HEK293 (cell line): Measurements from ENCODE around the gene CFAP69.

Experiments
- CTCF ChIP-seq: fragments of 450-650 bp; formaldehyde crosslinking; IDR thresholded peaks from 2 replicates; pipeline ENCODE4 v1.5.1; 2016; ENCODE audit warnings: missing biosample characterization, missing genetic modification characterization
- REST ChIP-seq: fragments of 450-650 bp; formaldehyde crosslinking; IDR thresholded peaks from 2 replicates; pipeline ENCODE4 v1.5.1; 2016; ENCODE audit warnings: missing biosample characterization, missing genetic modification characterization
- YY1 ChIP-seq: fragments of 450-650 bp; formaldehyde crosslinking; IDR thresholded peaks from 2 replicates; pipeline ENCODE4 v1.5.1; 2018; ENCODE audit warnings: missing biosample characterization, missing genetic modification characterization
- ZSCAN5A ChIP-seq: fragments of 450-650 bp; formaldehyde crosslinking; IDR thresholded peaks from 2 replicates; pipeline ENCODE4 v1.5.1; 2016; ENCODE audit warnings: missing biosample characterization, missing genetic modification characterization

- TF ChIP-seq CTCF (tag by site-specific recombination) (no peak), REST (tag by site-specific recombination) (no peak), YY1 (tag by site-specific recombination) (no peak), ZSCAN5A (no peak)
Measured at GRCh38 chr7:90349305-90349704, 104.3 kb downstream of the CFAP69 start.
